Cardiac septum (tissue), 1 donor: ENCODE measurements around the gene TMEM263. TPM values are rescaled to one million over a fixed set of nuclear protein-coding genes. Genes with fewer than 3 reads are reported as not detected.
"Not testable (repeated sequence)": the region's sequence is repeated elsewhere in the genome, so short reads cannot be mapped to it uniquely, and the experiment has no call there.

ENCODE experiments used
- DNase-seq: peaks from one replicate; pipeline ENCODE4 v3.0.0-alpha.2; 2020; ENCODE audit warnings: low spot score
- intact Hi-C: fragments of 100-400 bp; cut with DNase I; formaldehyde crosslinking; loops from one replicate; pipeline ENCODE4 v1.14.0; 2022
- long read RNA-seq: library from polyadenylated mRNA; unstranded; transcript quantifications from one replicate; pipeline ENCODE4 v2.0.0, GENCODE V29; 2021
- total RNA-seq: library from RNA; stranded (reverse); fragmentation: NEBNext Ultra II Directional; extraction: Animal tissue kit (Norgen Biotek cat#: 25700); gene quantifications from one replicate; pipeline ENCODE4 v1.2.1, GENCODE V29; 2021
- donor health status: DM: no; HTN: no; CAD: no.

The TMEM263 gene
- 44.8 TPM for total RNA-seq
- long read RNA-seq, transcript TMEM263-201 (4 exons, 3,362 nt) = minor isoform, 22 of 63 reads
- long read RNA-seq, transcript TMEM263-204 (3 exons, 3,349 nt) = major isoform, 31 of 63 reads
- long read RNA-seq, partial matches to known transcripts = 0 of 63 reads
- long read RNA-seq, other reads (novel, unspliced or antisense) = 5 of 63 reads

- intact Hi-C loops = loop anchor here (2.0 kb wide), 4 partner anchors 21 to 181 kb away; partner anchors contain the start of genes CRY1, MTERF2 and RIC8B
- peak; percentile 97 for DNase-seq
Measured at GRCh38 chr12:106955377-106956047, at the start of gene TMEM263. Gene TMEM263, plus strand, starts transcription at chr12:106955907. Its CDS starts 11,210 bp downstream, at chr12:106967117.

- DNase-seq = no peak
- intact Hi-C loops = no loop called here
Measured at GRCh38 chr12:106906715-106907114, 49.0 kb upstream of the TMEM263 start.

- no peak for DNase-seq
- intact Hi-C loops = no loop called here
Measured at GRCh38 chr12:106907411-106907810, 48.3 kb upstream of the TMEM263 start.

- intact Hi-C loops = no loop called here
- no peak for DNase-seq
Measured at GRCh38 chr12:106907846-106908245, 47.9 kb upstream of the TMEM263 start.

- DNase-seq = no peak
- intact Hi-C loops = no loop called here
Measured at GRCh38 chr12:106908561-106908960, 47.1 kb upstream of the TMEM263 start.

- intact Hi-C loops = no loop called here
- DNase-seq = no peak
Measured at GRCh38 chr12:106910202-106910601, 45.5 kb upstream of the TMEM263 start.

- intact Hi-C loops = no loop called here
Measured at GRCh38 chr12:106911581-106911980, 44.1 kb upstream of the TMEM263 start.

GRCh38 chr12:106913456-106913855 lies 42.3 kb upstream of the TMEM263 start:
- intact Hi-C loops = no loop called here

More at GRCh38 chr12:106911581-106911980, 44.1 kb upstream of the TMEM263 start:
- no peak for DNase-seq

GRCh38 chr12:106914796-106915634 lies 40.7 kb upstream of the TMEM263 start:
- intact Hi-C loops = loop anchor here (5.0 kb wide), 1 partner anchor 528 kb away; no protein-coding TSS in a partner anchor
- DNase-seq = no peak

More at GRCh38 chr12:106913456-106913855, 42.3 kb upstream of the TMEM263 start:
- no peak for DNase-seq

GRCh38 chr12:106915635-106916026 lies 40.1 kb upstream of the TMEM263 start:
- intact Hi-C loops = loop anchor here (5.0 kb wide), 1 partner anchor 528 kb away; no protein-coding TSS in a partner anchor
- no peak for DNase-seq

GRCh38 chr12:106917503-106917902 lies 38.2 kb upstream of the TMEM263 start:
- no peak for DNase-seq
- intact Hi-C loops = loop anchor here (5.0 kb wide), 1 partner anchor 530 kb away; no protein-coding TSS in a partner anchor

- intact Hi-C loops = loop anchor here (5.0 kb wide), 1 partner anchor 531 kb away; no protein-coding TSS in a partner anchor
- DNase-seq = no peak
Measured at GRCh38 chr12:106918746-106919145, 37.0 kb upstream of the TMEM263 start.

- DNase-seq = no peak
- intact Hi-C loops = loop anchor here (5.0 kb wide), 1 partner anchor 533 kb away; no protein-coding TSS in a partner anchor
Measured at GRCh38 chr12:106919910-106920544, 35.7 kb upstream of the TMEM263 start.

GRCh38 chr12:106921976-106922375 lies 33.7 kb upstream of the TMEM263 start:
- DNase-seq, intact Hi-C loops: not testable (repeated sequence)

GRCh38 chr12:106923594-106923993 lies 32.1 kb upstream of the TMEM263 start:
- DNase-seq, intact Hi-C loops: not testable (repeated sequence)

- intact Hi-C loops = no loop called here
- no peak for DNase-seq
Measured at GRCh38 chr12:106924268-106924861, 31.3 kb upstream of the TMEM263 start.

GRCh38 chr12:106926657-106927056 lies 29.1 kb upstream of the TMEM263 start:
- intact Hi-C loops = no loop called here
- no peak for DNase-seq

- DNase-seq = no peak
- intact Hi-C loops = no loop called here
Measured at GRCh38 chr12:106934277-106934676, 21.4 kb upstream of the TMEM263 start.
